ENCODE data around the gene INSC.

DNA sequence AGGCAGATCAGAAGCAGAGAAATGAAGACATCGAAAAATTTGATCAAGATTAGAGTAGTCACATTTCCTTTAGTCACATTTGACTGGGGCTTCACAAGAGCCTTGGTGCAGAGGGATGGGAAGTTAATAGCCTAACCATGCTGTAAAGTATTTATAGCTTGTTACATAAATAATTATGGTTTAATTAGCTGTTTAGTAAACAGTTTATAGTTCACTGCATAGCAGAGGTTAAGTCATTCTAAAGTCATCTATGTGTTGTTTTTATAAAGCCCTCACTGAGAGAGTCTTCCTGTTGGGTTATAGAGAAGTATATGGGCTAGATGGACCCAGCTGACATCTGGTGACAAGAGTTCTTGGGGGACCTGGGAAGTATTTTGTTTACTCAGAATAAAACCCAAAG, 47.1 kb downstream of the INSC start:
- TF ChIP-seq CTCF (tag by site-specific recombination; IDR thresholded peaks at IDR 0.05) = no peak
- TF ChIP-seq ZSCAN30 (tag by site-specific recombination; IDR thresholded peaks at IDR 0.05) = no peak
- TF ChIP-seq REPIN1 (tag by site-specific recombination; IDR thresholded peaks at IDR 0.05; ENCODE audit: low read depth) = no peak
- TF ChIP-seq, protein P1, sequence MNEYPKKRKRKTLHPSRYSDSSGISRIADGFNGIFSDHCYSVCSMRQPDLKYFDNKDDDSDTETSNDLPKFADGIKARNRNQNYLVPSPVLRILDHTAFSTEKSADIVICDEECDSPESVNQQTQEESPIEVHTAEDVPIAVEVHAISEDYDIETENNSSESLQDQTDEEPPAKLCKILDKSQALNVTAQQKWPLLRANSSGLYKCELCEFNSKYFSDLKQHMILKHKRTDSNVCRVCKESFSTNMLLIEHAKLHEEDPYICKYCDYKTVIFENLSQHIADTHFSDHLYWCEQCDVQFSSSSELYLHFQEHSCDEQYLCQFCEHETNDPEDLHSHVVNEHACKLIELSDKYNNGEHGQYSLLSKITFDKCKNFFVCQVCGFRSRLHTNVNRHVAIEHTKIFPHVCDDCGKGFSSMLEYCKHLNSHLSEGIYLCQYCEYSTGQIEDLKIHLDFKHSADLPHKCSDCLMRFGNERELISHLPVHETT (tag by site-specific recombination; IDR thresholded peaks at IDR 0.05) = no peak
- TF ChIP-seq KLF16 (tag by site-specific recombination; IDR thresholded peaks at IDR 0.05) = no peak
- TF ChIP-seq KLF10 (tag by site-specific recombination; IDR thresholded peaks at IDR 0.05) = no peak
- TF ChIP-seq, protein P2, sequence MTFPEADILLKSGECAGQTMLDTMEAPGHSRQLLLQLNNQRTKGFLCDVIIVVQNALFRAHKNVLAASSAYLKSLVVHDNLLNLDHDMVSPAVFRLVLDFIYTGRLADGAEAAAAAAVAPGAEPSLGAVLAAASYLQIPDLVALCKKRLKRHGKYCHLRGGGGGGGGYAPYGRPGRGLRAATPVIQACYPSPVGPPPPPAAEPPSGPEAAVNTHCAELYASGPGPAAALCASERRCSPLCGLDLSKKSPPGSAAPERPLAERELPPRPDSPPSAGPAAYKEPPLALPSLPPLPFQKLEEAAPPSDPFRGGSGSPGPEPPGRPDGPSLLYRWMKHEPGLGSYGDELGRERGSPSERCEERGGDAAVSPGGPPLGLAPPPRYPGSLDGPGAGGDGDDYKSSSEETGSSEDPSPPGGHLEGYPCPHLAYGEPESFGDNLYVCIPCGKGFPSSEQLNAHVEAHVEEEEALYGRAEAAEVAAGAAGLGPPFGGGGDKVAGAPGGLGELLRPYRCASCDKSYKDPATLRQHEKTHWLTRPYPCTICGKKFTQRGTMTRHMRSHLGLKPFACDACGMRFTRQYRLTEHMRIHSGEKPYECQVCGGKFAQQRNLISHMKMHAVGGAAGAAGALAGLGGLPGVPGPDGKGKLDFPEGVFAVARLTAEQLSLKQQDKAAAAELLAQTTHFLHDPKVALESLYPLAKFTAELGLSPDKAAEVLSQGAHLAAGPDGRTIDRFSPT (tag by site-specific recombination; IDR thresholded peaks at IDR 0.05) = no peak
- no peak for TF ChIP-seq ZBTB10 (tag by site-specific recombination; IDR thresholded peaks at IDR 0.05)
- no peak for TF ChIP-seq ZNF792 (tag by site-specific recombination; IDR thresholded peaks at IDR 0.05)
- TF ChIP-seq ZNF266 (tag by site-specific recombination; IDR thresholded peaks at IDR 0.05; ENCODE audit: low read depth) = no peak
- no peak for TF ChIP-seq ZEB2 (tag by site-specific recombination; IDR thresholded peaks at IDR 0.05)
- no peak for TF ChIP-seq TCF7L2 (IDR thresholded peaks at IDR 0.05; ENCODE audit: borderline replicate concordance, low read depth, low read length)
- no peak for TF ChIP-seq ZNF274 (IDR thresholded peaks at IDR 0.05; ENCODE audit: low read length)
- TF ChIP-seq ZNF274 (tag by site-specific recombination; IDR thresholded peaks at IDR 0.05; ENCODE audit: borderline replicate concordance) = no peak

Data from HEK293 (cell line).